Prostate gland (tissue), 2 donors: Measurements from ENCODE around the gene C1orf21. TPM values are rescaled to one million over a fixed set of nuclear protein-coding genes. Genes with fewer than 3 reads are reported as not detected.

ENCODE experiments used
- DNase-seq: peaks from one replicate; pipeline ENCODE4 v3.0.0-alpha.2; 2019; ENCODE audit warnings: low spot score
- H3K27ac ChIP-seq, 2 donors: fragments of 200-600 bp; sonication (generic); 2 replicates each; pipeline ENCODE4 v1.5.1; 2017 to 2019
- H3K27me3 ChIP-seq: fragments of 200-600 bp; sonication (generic); replicated peaks from 2 replicates; pipeline ENCODE4 v1.5.1; 2019; ENCODE audit not compliant: insufficient read depth
- H3K36me3 ChIP-seq, 2 donors: fragments of 200-600 bp; sonication (generic); 1 replicate in 1 of 2; 2 replicates in 1 of 2; pipeline versions ENCODE4 v1.5.1 to v1.8.1; 2017 to 2019
- H3K4me1 ChIP-seq: fragments of 200-600 bp; sonication (generic); replicated peaks from 2 replicates; pipeline ENCODE4 v1.5.1; 2019
- H3K4me3 ChIP-seq, 2 donors: fragments of 200-600 bp; sonication (generic); 2 replicates each; pipeline ENCODE4 v1.5.1; 2017 to 2019
- H3K9me3 ChIP-seq: fragments of 200-600 bp; sonication (generic); 2 replicates; pipeline ENCODE4 v1.5.1; 2017
- CTCF ChIP-seq, 4 experiments: fragments of 200-600 bp in 2 of 4; fragments of 450-650 bp in 2 of 4; sonication (generic) in 2 of 4; IDR thresholded peaks; 1 replicate in 3 of 4; 2 replicates in 1 of 4; pipeline ENCODE4 v1.5.1; 2016 to 2019; ENCODE audit warnings: antibody characterized with exemption in 4 of 4, mild to moderate bottlenecking in 2 of 4, moderate library complexity in 2 of 4
- POLR2A ChIP-seq: fragments of 450-650 bp; IDR thresholded peaks from one replicate; pipeline ENCODE4 v1.6.1; 2016; ENCODE audit warnings: antibody characterized with exemption, mild to moderate bottlenecking
- POLR2AphosphoS5 ChIP-seq: sonication (generic); formaldehyde crosslinking; IDR thresholded peaks from one replicate; pipeline ENCODE4 v1.6.1; 2017; ENCODE audit warnings: antibody characterized with exemption
- WGBS: methylation state at CpG from one replicate; pipeline ENCODE4 v1.1.5; 2018; 5-methylcytosine and 5-hydroxymethylcytosine counted together
- intact Hi-C: fragments of 100-400 bp; cut with DNase I; formaldehyde crosslinking; loops from one replicate; pipeline ENCODE4 v1.14.2; 2022
- total RNA-seq, 2 donors: library from RNA; depleted of rRNA; stranded (reverse); fragments of >200 nt; gene quantifications; one replicate each; pipeline ENCODE4 v1.1.0, GENCODE V29; 2016

The C1orf21 gene
- total RNA-seq, 2 donors from 2014 or later: 28.8 to 79.3 TPM

DNA sequence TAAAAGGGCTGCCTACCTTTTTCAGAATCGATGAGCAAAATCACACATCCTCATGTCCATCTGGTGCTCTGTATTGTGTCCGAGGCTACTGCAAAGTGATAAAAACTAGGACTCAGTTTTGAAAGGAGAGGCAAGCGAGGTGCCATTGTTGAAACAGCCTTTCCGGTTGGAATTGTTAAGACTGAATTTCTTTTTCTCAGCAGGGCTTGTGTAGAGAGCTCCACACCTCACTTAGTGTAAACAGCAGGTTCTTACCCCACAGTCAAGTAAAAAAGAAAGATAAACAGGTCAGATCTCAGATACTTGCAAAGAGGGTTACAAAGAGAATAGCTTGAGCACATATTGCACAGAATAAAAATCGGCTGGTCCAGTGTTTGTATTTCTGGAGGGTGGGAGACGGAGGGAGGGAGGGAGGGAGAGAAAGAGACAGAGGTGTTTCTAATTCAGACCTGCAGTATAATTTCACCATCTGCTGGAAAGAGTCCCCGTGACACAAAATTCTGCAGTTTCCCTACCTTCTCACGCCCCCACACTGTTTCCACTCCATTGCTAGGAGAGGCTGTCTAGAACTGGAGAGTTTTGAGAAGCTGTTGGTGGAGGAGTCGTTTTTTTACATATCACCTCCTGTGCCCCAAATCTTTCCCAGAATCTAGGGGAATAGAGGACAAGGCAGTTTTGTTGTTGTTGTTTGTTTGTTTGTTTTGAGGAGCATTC lies 285.3 kb downstream of the C1orf21 start:
- Histone ChIP-seq H3K27ac (no peak overlapping the region), H3K36me3 (no peaks in the 10 kb centered on the region), H3K27me3 (no peaks in the 10 kb centered on the region), H3K9me3 (no peaks in the 10 kb centered on the region), H3K4me1 (no peaks in the 10 kb centered on the region), H3K4me3 (no peak overlapping the region)
- 48% methylated on average over 9 of the region's 9 CpGs for WGBS
- intact Hi-C loops: no loop called here
- no peak for DNase-seq
- TF ChIP-seq POLR2AphosphoS5 (no peak), CTCF (IDR thresholded peaks at IDR 0.05) (no peak), POLR2A (no peak)

GRCh38 chr1:184673305-184673704 lies 286.5 kb downstream of the C1orf21 start:
- TF ChIP-seq POLR2A (no peak), CTCF (IDR thresholded peaks at IDR 0.05) (no peak), POLR2AphosphoS5 (no peak)
- Histone ChIP-seq H3K4me1 (no peaks in the 10 kb centered on the region), H3K27me3 (no peaks in the 10 kb centered on the region), H3K36me3 (no peaks in the 10 kb centered on the region), H3K4me3 (no peak overlapping the region), H3K27ac (no peak overlapping the region), H3K9me3 (no peaks in the 10 kb centered on the region)
- DNase-seq: no peak
- intact Hi-C loops: no loop called here
- WGBS: 85% methylated on average over 9 of the region's 9 CpGs

- TF ChIP-seq CTCF (IDR thresholded peaks at IDR 0.05) (no peak), POLR2A (no peak), POLR2AphosphoS5 (no peak)
- Histone ChIP-seq H3K4me3 (no peak overlapping the region), H3K36me3 (no peaks in the 10 kb centered on the region), H3K27me3 (no peaks in the 10 kb centered on the region), H3K27ac (no peak overlapping the region), H3K9me3 (no peaks in the 10 kb centered on the region), H3K4me1 (no peaks in the 10 kb centered on the region)
- DNase-seq: no peak
- intact Hi-C loops: no loop called here
These were observed 290.5 kb downstream of the C1orf21 start for GRCh38 chr1:184677344-184677743.
